ENCODE measurements around the gene LTB. TPM values are rescaled to one million over a fixed set of nuclear protein-coding genes. Genes with fewer than 3 reads are reported as not detected.
"Not testable (repeated sequence)": the region's sequence is repeated elsewhere in the genome, so short reads cannot be mapped to it uniquely, and the experiment has no call there.

The LTB gene
- total RNA-seq, 2 experiments from 2014 or later: 426 to 431 TPM

DNA sequence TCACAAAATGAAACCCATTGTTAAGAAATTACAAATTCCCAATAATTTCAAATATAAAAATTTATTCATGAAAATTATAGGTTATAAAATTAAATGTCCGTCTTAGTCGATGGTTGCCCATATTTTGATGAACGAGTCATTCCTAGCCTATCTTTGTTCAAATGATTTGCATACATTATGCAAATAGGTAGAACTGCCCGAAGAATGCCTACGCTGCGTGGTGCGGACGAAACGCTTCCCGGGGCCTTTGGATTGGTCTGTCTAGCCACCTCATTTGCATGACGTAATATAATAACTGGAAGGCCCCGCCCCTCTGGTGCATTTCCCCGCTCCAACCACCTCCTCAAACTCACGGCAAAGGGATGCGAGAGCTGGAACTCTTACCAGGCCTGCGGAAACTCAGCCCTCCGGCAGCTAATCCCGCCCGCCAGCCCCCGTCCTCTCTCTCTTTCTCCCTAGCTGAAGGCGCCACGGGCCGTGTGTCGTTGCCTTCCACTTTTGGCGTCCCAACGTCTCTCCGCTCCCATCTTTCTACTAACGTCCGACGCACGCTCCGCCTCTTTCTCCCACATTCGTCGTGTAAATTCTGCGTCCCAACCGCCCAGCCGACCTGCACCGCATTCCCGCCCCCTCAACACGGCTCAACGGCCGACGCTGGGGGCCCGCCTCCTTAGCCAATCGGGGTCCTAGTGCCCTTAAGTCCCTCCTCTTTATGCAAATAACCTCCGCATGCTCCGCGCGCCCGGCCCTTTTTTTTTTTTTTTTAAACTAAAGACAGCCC lies 37.8 kb upstream of the LTB start:
- Mint-ChIP-seq H3K27ac (peak overlapping the region; percentile 96), H3K9me3 (no peaks in the 10 kb centered on the region), H3K36me3 (peaks cover 22% of the 10 kb centered on the region), H3K4me3 (peak overlapping the region; percentile 91), H3K4me1 (peaks cover 40% of the 10 kb centered on the region), H3K27me3 (no peaks in the 10 kb centered on the region)
- peak; percentile 88 for ATAC-seq (ENCODE audit: low read depth)
- POLR2A ChIA-PET: interaction anchor here (0.6 to 4.0 kb wide), 18 partner anchors 14 to 576 kb away, joined by 3 to 34 read pairs (median 3); partner anchors contain the start of genes BAG6, CSNK2B, DDX39B and LTB
- peak; percentile 94 for DNase-seq

DNA sequence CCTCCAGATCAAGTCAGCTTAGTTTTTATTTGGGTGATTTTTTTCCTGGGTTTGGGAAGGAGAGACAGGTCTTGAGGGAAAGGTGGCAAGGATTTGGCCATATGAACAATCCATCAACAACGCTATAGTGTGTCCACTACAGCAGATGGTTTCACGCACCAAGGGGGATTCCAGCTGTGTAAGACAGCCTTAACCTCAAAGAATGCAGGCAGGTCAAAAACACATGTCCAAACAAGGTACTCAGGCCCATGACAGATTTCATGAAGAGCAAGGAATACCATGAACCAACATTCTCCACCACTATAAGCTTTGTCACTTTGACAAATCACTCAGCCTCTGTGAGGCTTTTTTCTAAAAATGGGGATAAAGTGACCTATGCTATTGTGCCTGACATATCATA lies 34.8 kb upstream of the LTB start:
- Mint-ChIP-seq H3K36me3 (peaks cover 16% of the 10 kb centered on the region), H3K4me3 (peak overlapping the region; percentile 94), H3K4me1 (peaks cover 38% of the 10 kb centered on the region), H3K9me3 (no peaks in the 10 kb centered on the region), H3K27me3 (no peaks in the 10 kb centered on the region), H3K27ac (peak overlapping the region; percentile 95)
- ATAC-seq (ENCODE audit: low read depth): no peak
- no peak for DNase-seq
- POLR2A ChIA-PET: interaction anchor here (0.9 kb wide), 1 partner anchor 35 kb away, joined by 3 read pairs; the partner anchor contains the start of gene BAG6

DNA sequence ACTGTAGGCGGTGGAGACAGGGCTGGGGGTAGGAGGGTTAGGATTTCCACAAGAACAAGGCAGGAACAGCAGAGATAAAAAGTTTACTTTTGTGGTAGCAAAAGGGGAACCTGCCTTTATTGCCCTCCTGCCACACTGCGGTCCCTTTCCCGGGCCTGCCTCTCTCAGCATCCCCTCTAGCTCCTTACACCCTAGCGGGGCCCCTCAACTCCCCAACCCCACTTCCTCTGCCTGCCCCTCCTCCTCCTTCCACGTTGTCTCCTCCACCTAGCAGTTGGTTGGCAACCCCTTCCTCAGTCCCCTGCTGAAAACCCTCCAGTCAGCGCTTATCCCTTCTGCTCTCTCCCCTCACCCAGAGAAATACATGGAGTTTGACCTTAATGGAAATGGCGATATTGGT lies 33.5 kb upstream of the LTB start:
- DNase-seq: peak; percentile 47
- H3K9me3 Mint-ChIP-seq: no peaks in the 10 kb centered on the region
- no peak for ATAC-seq (ENCODE audit: low read depth)
- H3K36me3 Mint-ChIP-seq: peaks cover 9% of the 10 kb centered on the region
- H3K27me3 Mint-ChIP-seq: no peaks in the 10 kb centered on the region
- peak overlapping the region; percentile 94 for H3K4me3 Mint-ChIP-seq
- POLR2A ChIA-PET: interaction anchor here (0.5 to 2.6 kb wide), 3 partner anchors 17 to 224 kb away, joined by 3 to 12 read pairs (median 4); no protein-coding TSS in a partner anchor
- H3K4me1 Mint-ChIP-seq: peaks cover 33% of the 10 kb centered on the region
- peak overlapping the region; percentile 95 for H3K27ac Mint-ChIP-seq

DNA sequence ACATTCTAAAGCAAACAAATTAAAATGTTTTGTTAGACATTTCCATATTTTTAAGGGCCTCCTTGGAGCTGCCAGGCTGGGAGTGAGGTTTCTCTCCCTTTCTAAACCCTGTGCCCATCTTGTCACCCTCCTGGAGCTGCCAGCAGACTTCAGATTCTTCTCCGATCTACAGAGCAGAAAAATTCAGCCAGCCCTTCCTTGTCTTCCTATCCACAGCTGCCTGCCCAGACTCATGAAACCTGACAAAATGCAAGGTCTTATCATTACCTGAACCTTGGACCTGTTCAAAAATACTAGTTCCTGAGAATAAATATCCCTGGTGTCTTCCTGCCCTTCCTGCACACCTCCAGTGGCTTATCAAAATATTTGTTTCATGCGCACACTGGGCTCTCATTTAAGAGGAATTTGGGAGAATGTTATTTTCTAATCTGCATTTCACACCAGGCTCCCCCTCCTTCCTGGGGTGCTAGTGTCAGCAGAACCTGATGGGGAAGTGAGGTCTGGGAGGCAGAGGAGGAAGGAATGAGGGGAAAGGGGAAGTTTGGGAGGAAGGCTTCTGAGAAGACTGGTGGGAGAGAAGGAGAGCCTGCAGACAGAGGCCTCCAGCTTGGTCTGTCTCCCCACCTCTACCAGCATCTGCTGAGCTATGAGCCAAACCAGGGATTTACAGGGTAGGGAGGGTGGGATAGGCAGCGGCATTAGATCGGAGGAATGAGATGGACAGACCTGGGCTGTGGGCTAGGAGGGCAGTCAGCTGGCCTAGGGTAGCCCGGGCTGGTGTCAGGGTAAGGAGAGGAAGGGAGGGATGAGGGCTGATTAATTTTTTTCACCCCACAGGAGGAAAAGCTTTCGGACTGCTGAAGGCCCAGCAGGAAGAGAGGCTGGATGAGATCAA lies 32.7 kb upstream of the LTB start, which contains the start of gene AIF1:
TSS of gene AIF1 (plus strand) at position 551 of the 895 bp plus-strand sequence. CDS start at position 647, 96 bp downstream.
- Mint-ChIP-seq H3K27me3 (no peaks in the 10 kb centered on the region), H3K4me1 (peaks cover 33% of the 10 kb centered on the region), H3K36me3 (peaks cover 9% of the 10 kb centered on the region), H3K4me3 (peak within 1 kb of the TSS; percentile 94), H3K9me3 (no peaks in the 10 kb centered on the region), H3K27ac (peak within 1 kb of the TSS; percentile 95)
- no peak for DNase-seq
- ATAC-seq (ENCODE audit: low read depth): no peak
- POLR2A ChIA-PET: interaction anchor here (1.5 to 2.6 kb wide), 2 partner anchors 16 to 74 kb away, joined by 4 to 12 read pairs; no protein-coding TSS in a partner anchor

DNA sequence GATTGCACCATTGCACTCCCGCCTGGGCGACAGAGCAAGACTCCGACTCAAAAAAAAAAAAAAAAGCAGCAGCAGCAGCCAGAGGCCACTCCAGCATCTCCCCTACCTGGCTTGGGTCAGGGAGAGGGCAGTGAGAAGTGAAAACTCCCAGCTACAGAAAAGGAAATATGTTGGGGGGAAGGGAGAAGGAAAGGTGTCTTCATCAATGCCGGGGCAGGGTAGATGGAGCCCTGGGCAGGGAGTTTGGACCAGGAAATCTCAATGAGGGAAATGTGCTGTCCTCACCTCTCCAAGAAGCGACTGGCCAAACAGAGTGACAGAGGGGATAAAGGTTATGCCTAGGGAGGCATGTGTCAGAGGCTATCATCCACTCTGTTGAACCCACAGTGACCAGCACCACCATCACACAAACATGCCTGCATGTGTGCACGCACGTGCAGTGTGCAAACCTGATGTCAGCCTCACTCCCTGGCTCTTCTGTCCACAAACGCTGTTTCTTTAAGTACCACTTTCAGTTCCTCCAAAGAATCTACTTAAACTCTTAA lies 31.9 kb upstream of the LTB start:
- no peak for DNase-seq
- H3K36me3 Mint-ChIP-seq: peaks cover 8% of the 10 kb centered on the region
- H3K9me3 Mint-ChIP-seq: no peaks in the 10 kb centered on the region
- peaks cover 31% of the 10 kb centered on the region for H3K4me1 Mint-ChIP-seq
- POLR2A ChIA-PET: interaction anchor here (2.6 kb wide), 1 partner anchor 16 kb away, joined by 12 read pairs; no protein-coding TSS in a partner anchor
- H3K4me3 Mint-ChIP-seq: no peak overlapping the region
- no peak overlapping the region for H3K27ac Mint-ChIP-seq
- ATAC-seq (ENCODE audit: low read depth): no peak
- H3K27me3 Mint-ChIP-seq: no peaks in the 10 kb centered on the region

DNA sequence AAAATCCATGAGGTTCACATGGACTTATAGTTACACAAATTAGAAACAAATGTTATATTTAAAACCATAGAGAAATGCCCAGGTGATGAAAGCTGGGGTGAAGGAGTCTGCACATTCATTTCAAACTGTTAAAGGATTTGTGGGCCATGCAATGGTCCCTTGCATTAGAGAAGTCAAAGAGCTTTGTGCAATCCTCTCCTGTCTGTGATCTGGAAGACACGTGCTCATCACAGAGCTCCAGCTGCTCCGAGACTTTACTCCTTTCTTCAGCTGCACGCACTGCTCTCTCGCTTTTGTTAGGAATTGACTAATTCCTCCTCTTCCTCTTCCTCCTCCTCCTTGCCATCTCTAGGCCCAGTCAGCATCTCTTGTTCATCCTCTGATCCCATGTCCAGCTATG lies 28.7 kb upstream of the LTB start:
- Mint-ChIP-seq H3K4me3 (no peak overlapping the region), H3K27ac (no peak overlapping the region), H3K4me1 (peaks cover 22% of the 10 kb centered on the region), H3K9me3 (no peaks in the 10 kb centered on the region), H3K36me3 (no peaks in the 10 kb centered on the region), H3K27me3 (no peaks in the 10 kb centered on the region)
- ATAC-seq (ENCODE audit: low read depth) (no peak), DNase-seq (no peak)
- POLR2A ChIA-PET: interaction anchor here (0.6 to 1.2 kb wide), 4 partner anchors 8 to 70 kb away, joined by 3 read pairs; partner anchors contain the start of gene NCR3

DNA sequence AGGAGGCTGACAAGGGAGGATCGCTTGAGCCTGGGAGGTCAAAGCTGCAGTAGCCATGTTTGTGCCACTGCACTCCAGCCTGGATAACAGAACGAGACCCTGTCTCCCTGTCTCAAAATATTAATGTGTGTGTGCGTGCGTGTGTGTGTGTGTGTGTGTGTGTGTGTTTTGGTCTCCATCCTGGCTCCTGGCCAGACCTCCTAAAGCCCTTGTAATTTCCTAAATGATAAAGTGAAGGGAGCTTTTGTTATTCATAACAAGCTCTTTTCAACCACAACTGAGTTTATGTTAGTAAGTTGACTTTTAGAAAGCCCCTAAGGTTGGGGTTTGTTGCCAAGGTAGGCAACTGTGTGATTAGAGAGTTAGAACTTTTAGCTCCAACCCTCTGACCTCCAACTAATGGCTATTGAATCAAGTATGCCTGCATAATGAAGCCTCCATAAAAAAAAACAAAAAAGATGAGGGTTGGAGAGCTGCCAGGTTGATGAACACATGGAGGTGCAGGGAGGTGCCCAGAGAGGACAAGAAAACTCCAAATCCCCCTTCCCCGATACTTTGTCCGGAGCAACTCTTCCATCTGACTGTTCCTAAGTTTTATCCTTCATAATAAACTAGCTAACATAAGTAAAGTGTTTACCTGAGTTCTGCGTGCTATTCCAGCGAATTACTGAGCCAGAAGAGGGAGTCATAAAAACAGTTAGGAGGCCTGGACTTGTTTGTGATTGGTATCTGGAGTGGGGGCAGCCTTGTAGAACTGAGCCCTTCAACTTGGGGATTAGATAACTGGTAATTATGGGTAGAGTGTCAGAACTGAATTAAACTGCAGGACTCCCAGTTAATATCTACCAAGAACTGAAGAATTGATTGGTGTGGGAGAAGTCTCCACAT lies 27.5 kb upstream of the LTB start:
- POLR2A ChIA-PET: interaction anchor here (1.0 kb wide), 1 partner anchor 17 kb away, joined by 3 read pairs; the partner anchor contains the start of gene NCR3
- Mint-ChIP-seq H3K4me1 (peaks cover 10% of the 10 kb centered on the region), H3K27ac (no peak overlapping the region), H3K9me3 (no peaks in the 10 kb centered on the region), H3K27me3 (no peaks in the 10 kb centered on the region), H3K4me3 (no peak overlapping the region), H3K36me3 (no peaks in the 10 kb centered on the region)
- ATAC-seq (ENCODE audit: low read depth): no peak
- DNase-seq: no peak

DNA sequence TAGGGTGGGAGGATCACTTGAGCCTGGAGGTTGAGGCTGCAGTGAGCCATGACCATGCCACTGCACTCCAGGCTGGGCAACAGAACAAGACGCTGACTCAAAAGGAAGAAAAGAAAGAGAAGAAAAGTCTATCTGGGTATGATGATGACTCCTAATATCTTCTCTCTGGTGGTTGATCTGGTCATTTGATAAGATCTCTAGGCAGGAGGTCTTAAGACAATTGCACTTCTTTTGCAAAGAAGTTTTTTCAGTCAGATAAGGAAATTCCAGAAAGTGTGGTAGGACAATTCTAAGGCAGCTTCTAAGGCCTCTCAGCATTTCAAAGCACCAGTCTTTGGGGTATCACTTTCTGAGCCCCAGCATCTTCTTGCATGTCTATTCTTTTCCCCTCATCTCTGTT lies 25.1 kb upstream of the LTB start:
- Mint-ChIP-seq H3K9me3 (no peaks in the 10 kb centered on the region), H3K27me3 (no peaks in the 10 kb centered on the region), H3K27ac (no peak overlapping the region), H3K4me3 (no peak overlapping the region), H3K4me1 (peaks cover 4% of the 10 kb centered on the region), H3K36me3 (no peaks in the 10 kb centered on the region)
- ATAC-seq (ENCODE audit: low read depth) (no peak), DNase-seq (no peak)
- POLR2A ChIA-PET: interaction anchor here (1.0 kb wide), 1 partner anchor 15 kb away, joined by 3 read pairs; the partner anchor contains the start of gene NCR3

DNA sequence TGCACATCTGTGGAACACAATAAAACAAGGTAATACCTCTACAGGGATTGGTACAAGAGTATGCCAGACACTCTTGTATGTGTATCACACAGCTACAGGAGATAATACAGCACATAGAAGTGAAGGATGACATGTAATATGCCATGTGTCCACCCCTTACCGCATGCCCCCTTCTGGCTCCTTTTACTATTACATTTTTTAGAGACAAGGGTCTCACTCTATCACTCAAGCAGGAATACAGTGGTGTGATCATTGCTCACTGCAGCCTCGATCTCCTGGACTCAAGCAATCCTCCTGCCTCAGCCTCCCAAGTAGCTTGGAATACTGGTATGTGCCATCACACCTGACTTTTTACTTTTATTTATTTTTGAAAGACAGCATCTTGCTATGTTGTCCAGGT lies 14.8 kb upstream of the LTB start:
- Mint-ChIP-seq H3K36me3 (no peaks in the 10 kb centered on the region), H3K27me3 (no peaks in the 10 kb centered on the region), H3K9me3 (no peaks in the 10 kb centered on the region), H3K4me3 (no peak overlapping the region), H3K27ac (no peak overlapping the region), H3K4me1 (peaks cover 49% of the 10 kb centered on the region)
- DNase-seq (no peak), ATAC-seq (ENCODE audit: low read depth) (peak; percentile 50)
- POLR2A ChIA-PET: interaction anchor here (0.6 to 14.1 kb wide), 8 partner anchors 17 to 102 kb away, joined by 3 to 481 read pairs (median 5); partner anchors contain the start of genes ATP6V1G2, DDX39B, LST1 and LTB

DNA sequence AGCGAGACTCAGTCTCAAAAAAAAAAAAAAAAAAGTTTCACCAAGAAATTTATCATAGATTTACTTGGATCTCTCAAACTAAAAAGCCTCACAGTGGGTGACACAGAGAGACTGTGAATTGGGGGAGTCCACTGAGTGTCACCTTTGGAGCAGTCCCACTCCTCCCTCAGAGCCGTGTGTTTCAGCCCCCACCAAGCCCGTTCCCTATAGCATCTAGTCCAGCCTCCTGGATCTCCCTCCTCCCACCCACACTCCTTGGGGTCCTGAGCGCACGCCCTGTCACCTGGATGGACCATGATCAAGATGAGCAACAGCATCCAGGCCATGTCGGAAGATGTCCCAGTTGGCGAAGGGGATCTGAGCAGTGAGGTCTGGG lies 10.2 kb upstream of the LTB start:
- POLR2A ChIA-PET: interaction anchor here (0.7 to 14.1 kb wide), 15 partner anchors 12 to 235 kb away, joined by 3 to 481 read pairs (median 5); partner anchors contain the start of genes ATP6V1G2, BAG6, DDX39B and HSPA1B
- Mint-ChIP-seq H3K4me3 (peak overlapping the region; percentile 81), H3K36me3 (peaks cover 23% of the 10 kb centered on the region), H3K9me3 (no peaks in the 10 kb centered on the region), H3K4me1 (peaks cover 62% of the 10 kb centered on the region), H3K27ac (peak overlapping the region; percentile 89), H3K27me3 (no peaks in the 10 kb centered on the region)
- DNase-seq (no peak), ATAC-seq (ENCODE audit: low read depth) (peak; percentile 27)

DNA sequence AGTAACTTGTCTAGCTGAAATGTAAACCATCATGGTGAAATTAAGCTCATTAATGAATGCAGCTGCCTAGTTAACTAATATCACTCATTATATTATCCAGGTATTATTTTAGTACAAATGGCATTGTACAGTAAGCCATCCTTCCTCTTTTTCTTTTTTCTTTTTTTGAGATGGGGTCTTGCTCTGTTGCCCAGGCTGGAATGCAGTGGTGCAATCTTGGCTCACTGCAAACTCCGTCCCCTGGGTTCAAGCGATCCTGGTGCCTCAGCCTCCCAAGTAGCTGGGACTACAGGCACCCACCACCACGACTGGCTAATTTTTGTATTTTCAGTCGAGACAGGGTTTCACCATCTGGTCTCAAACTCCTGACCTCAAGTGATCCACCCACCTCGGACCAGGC lies 8.5 kb upstream of the LTB start:
- H3K9me3 Mint-ChIP-seq; H3K27me3 Mint-ChIP-seq; ATAC-seq (ENCODE audit: low read depth); DNase-seq: not testable (repeated sequence)
- H3K4me3 Mint-ChIP-seq: peak overlapping the region; percentile 30
- H3K4me1 Mint-ChIP-seq: peaks cover 69% of the 10 kb centered on the region
- POLR2A ChIA-PET: interaction anchor here (14.1 kb wide), 1 partner anchor 10 kb away, joined by 481 read pairs; the partner anchor contains the start of genes LST1, LTB and TNF
- peaks cover 26% of the 10 kb centered on the region for H3K36me3 Mint-ChIP-seq
- peak overlapping the region; percentile 9 for H3K27ac Mint-ChIP-seq
